ENCODE results near the gene NOSTRIN.
"Not testable (repeated sequence)": the region's sequence is repeated elsewhere in the genome, so short reads cannot be mapped to it uniquely, and the experiment has no call there.

Gene NOSTRIN

DNA sequence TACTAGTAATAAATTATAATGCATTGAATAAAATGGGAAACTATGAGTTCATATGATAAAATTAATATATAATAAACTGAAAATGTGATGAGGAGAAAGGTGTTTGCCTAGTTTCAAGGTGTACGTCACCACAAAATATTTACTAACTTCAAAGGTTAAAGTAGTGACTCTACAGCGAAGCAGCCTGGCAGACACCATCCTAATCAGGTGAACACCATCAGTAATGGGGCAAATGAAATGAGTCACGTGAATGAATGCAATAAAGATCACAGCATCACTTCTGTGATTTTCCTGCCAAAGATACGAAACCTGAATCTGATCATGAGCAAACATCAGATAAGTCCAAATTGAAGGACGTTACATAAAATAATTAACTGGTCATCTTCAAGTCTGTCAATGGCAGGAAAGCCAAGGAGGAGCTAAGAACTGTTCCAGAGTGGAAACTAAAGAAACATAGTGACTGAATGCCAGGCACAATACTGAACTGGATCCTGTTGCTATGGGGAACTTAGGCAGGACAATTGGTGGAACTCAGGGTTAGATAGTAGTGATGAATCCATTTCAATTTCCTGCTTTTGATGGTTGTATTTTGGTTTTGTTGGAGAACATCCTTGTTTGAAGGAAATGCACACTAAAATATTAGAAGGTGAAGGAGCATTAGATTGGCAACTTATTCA, 12.1 kb upstream of the NOSTRIN start:
- DNase-seq = no peak

- not testable (repeated sequence) for DNase-seq
Measured at GRCh38 chr2:168791140-168791539, 11.3 kb upstream of the NOSTRIN start.

DNA sequence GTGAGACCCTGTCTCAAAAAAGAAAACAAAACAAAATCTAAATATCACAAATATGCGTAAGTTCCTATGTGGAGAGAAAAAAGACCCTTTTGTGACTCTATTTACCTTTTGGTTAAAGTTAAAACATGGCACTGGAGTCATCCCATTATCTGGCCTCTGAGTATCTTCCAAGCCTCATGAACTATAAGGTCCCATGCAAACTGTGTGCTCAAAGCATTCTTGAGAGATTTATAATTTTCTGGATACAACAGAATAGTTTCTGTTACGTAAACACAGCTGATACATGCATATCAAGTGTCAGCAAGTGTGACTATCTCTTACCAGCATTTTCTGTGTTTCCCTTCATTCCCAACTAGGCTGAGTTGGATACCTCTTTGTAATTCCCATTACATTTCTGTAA, 8.8 kb upstream of the NOSTRIN start:
- DNase-seq = no peak

DNA sequence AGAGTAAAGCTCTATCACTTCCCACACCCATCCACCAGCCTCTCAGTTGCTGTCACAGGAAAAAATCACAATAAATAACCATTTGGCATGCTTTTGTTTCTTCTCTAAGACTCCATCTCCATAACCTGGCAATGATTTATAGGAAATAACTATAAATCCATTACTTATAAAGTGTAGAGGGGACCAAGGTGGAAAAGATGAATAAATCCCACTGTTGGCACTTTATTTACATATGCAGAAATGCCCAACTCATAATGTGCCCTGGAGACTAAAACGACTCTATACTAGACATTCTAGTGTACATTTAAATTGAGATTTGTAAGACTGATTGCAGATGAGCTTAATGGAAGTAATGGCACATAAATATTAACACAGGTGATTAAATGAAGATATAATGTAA, 7.5 kb upstream of the NOSTRIN start:
- DNase-seq = no peak

GRCh38 chr2:168796090-168796577, 6.3 kb upstream of the NOSTRIN start:
- no peak for DNase-seq

DNA sequence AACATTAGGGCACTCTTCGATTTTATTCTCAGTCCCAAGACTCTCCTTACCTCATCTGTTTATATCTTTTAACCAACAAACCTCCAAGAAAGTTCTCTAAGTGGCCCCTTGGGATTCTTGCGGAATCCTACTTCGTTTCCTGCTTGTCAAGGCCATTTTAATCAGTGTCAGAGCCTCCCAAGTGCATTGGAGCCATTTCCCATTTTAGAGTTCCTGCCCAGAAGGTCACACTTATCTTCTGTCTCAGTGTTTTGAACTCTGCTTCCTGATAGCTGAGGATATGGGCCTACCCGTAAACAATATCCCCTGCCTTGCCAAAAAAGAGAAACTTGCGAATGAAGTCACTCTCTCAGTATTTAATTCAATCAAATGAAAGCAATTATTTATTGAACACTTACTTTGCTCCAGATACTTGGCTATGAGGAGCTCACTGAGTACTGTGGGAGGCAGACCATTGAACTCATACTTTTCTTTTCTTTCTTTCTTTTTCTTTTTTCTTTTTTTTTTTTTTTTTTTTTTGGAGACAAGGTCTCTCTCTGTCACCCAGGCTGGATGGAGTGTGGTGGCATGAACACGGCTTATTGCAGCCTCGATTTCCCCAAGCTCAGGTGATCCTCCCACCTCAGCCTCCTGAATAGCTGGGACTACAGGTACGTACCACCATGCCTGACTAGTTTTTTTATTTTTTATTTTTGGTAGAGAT, 5.7 kb upstream of the NOSTRIN start:
- no peak for DNase-seq

GRCh38 chr2:168797286-168797655, 5.2 kb upstream of the NOSTRIN start:
- no peak for DNase-seq

DNA sequence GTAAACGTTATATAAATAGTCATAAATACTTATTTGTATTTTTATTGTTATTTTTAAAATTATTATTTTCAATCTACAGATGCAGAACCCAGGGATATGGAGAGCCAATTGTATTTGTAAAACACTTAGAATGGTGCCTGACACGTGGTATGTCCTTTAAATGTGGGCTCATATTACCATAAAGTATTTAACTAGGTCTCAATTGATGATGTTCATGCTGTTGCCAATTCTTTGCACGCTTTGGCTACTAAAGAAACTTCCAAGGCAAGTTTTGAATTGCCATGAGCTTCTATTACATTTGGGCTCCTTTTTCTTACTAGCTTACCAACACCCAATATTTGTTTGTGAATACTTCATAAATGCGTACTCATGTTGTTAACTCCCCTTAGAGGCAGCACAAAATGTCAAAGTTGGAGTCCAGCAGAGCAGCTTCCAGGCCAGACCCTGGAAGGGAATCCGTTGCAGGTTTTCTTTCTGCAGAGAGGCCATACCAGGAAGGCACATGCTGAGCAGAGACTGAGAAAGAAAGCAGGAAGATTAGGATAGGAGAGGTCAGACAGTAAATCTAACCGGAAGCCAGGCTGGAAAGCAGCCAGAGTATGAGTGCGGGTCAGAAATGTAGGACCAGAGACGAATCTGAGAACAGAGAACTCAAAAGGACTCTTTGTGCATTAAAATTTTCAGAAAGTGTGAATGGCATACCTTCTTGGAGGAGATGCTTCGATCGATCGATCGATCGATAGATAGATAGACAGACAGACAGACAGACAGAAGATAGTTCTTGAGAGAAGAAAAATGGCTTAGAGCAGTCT, 4.2 kb upstream of the NOSTRIN start:
- peak; percentile 21 for DNase-seq

- no peak for DNase-seq
Measured at GRCh38 chr2:168798888-168799410, 3.5 kb upstream of the NOSTRIN start.

DNA sequence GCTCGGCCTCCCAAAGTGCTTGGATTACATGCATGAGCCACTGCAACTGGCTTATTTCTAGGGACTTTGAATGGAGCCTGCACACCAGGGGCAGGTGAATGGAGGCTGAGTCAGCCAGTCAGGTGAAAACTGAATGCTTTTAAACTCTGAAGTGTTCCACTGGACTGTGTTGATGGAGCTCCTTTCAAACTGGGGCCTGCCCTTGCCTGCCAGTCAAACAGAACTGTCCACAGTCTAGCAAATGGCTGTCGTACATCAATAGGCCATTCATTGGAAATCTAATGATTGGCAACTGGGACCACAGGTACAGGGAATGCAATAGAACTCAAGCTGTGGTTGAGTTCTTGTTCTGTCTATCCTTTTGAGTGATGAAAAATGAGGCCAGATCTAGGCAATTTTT, 966 bp upstream of the NOSTRIN start:
- no peak for DNase-seq

- DNase-seq = no peak
Measured at GRCh38 chr2:168802859-168803725, 655 bp downstream of the NOSTRIN start.

DNA sequence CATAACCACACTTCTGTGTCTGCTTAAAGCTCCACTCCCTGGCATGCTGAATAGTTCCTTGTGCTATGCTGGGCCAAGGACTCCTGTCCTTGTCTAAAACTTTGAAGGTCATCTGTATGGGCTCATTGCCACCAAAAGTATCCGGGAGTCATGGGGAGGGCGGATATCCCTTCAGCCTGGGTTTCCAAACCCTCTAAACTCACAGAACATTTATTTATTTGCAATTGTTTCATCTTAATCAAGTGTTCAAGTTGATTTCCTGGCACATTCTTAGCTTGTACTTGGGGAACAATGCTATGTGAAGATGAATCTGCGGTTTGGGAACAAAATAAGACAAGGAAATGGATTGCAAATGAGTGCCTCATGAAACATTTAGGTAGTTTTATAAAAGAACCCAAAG, 1.8 kb downstream of the NOSTRIN start:
- no peak for DNase-seq

DNA sequence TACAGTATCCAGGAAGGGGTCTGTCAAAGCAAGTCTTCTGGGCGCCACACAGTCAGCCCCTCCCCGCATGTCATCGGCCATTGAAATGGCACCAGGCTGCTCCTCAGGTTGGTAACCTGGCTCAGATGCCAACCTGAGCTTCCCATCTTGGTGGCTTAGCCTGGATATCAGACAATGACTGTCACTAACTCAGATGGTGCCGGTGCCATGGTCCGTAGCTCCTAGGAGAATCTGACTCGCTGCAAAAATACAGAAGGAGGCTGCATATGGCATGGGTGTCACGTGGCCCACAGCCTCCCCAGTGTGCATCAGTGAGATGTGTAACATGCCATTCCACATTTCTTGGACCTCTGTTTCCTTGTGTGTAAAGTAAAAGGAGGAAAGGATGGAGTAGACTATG, 3.2 kb downstream of the NOSTRIN start:
- DNase-seq = no peak

GRCh38 chr2:168809537-168809936, 7.1 kb downstream of the NOSTRIN start:
- no peak for DNase-seq

- DNase-seq = no peak
Measured at GRCh38 chr2:168810235-168810634, 7.8 kb downstream of the NOSTRIN start.

- DNase-seq = no peak
Measured at GRCh38 chr2:168811696-168812095, 9.3 kb downstream of the NOSTRIN start.

GRCh38 chr2:168814046-168814445, 11.6 kb downstream of the NOSTRIN start:
- DNase-seq = peak; percentile 30

GRCh38 chr2:168814939-168815907, 12.8 kb downstream of the NOSTRIN start:
- DNase-seq = no peak

DNA sequence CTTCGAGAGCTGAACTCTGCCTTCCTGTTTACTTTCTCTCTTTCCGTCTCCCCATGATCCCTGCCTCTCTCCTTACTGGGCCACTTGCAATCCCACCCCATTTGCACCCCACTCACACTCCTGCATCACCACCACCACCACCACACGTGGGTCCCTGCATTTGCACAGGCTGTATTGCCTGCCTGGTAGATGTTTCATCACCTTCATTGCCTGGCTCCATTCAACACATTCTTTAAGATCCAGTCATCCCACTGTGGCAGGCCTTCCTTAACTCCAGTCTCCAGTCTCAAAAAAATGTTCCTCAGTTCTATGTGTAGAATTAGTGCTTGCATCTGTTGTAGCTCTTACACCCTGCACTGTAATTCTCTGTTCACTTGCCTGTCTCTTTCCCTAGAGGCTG, 13.9 kb downstream of the NOSTRIN start:
- DNase-seq = peak; percentile 86

- no peak for DNase-seq
Measured at GRCh38 chr2:168819050-168819715, 16.7 kb downstream of the NOSTRIN start.

Data from EL (cell line).